Measurements from ENCODE around the gene TNK1.

TNK1 gene

GRCh38 chr17:7389924-7390910 is 9.3 kb downstream of the TNK1 start:
- no peak for DNase-seq (ENCODE audit: low read depth in 1 of 2, low spot score in 1 of 2)

- no peak for DNase-seq (ENCODE audit: low read depth in 1 of 2, low spot score in 1 of 2)
These were observed 10.4 kb downstream of the TNK1 start for GRCh38 chr17:7391307-7391706.

GRCh38 chr17:7392696-7393612 is 12.1 kb downstream of the TNK1 start:
- DNase-seq (ENCODE audit: low read depth in 1 of 2, low spot score in 1 of 2), result no peak

GRCh38 chr17:7393613-7394451 is 12.9 kb downstream of the TNK1 start:
- peak; percentile 42 to 46 for DNase-seq (ENCODE audit: low read depth in 1 of 2, low spot score in 1 of 2)

DNA sequence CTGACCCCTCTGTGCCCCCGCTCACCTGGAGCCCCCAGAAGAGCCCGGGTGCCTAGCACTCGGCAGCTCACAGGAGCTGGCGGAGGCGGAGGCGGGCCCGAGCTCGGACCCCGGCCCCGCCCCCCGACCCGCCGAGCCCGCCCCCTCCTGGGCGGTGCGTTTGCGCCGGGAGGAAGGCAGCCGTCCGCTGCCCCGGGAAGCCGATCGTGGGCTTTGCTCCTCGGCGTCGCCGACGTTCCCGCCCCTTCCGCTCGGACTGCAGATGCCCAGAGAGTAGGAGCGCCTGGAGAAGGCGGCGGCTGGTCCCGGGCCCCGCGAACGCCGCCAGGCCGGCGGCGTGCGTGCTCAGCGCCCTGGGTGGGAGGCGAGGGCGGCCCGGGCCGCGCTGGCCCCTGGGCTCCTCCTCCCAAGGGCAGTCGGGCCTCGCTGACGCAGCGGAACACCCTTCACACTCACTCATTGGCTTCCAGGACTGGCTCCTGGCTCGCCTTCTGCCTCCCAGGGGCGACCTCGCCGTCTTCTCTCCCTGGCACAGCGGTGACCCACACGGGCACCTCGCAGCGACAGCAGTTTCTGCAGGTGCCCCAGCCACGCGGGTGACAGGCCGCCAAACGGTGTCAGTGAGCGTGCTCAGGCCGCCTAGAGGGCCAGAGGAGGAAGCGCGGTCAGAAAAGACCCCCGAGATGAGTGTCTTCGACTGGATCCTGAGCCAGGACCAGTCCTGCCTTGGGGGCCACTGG is 13.7 kb downstream of the TNK1 start, which contains the start of gene PLSCR3:
TSS of gene PLSCR3 (minus strand) at position 74 of the 740 bp plus-strand sequence. CDS start 415 bp downstream, outside the sequence.
- DNase-seq (ENCODE audit: low read depth in 1 of 2, low spot score in 1 of 2), result peak; percentile 75 to 86

DNA sequence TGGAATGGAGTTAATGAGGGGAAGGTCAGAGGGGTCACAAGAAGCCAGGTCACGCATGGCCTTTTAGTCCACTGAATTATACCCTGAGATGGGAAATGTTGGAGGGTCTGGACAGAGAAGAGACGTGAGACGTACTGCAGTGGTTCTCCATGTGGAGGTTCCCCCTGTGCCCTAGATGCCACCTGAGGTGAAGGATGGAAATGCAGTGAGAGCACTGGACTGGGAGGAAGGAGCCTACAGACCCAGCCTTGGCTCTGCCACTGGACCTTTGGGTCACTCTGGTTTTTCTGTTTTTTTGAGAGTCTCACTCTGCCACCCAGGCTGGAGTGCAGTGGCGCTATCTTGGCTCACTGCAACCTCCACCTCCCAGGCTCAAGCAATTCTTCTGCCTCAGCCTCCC is 15.3 kb downstream of the TNK1 start:
- DNase-seq (ENCODE audit: low read depth in 1 of 2, low spot score in 1 of 2), result no peak

DNA sequence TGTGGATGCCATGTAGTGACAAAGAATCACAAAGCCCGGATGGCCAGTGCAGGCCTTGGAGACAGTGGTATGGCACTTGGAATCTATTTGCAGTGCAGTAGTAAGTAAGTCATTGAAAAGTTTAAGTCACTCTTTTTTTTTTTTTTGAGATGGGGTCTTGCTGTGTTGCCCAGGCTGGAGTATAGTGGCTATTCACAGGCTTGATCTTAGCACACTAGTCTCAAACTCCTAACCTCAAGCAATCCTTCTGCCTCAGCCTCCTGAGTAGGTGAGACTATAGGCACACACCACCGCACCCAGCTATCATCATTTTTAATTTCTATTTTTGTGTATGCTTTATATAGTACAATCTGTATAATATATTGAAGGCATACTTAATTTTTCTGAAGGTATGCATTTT is 17.7 kb downstream of the TNK1 start:
- no peak for DNase-seq (ENCODE audit: low read depth in 1 of 2, low spot score in 1 of 2)

GRCh38 chr17:7403043-7403726 is 22.3 kb downstream of the TNK1 start:
- peak in 1 of 2 donors; percentile 23 for DNase-seq (ENCODE audit: low read depth in 1 of 2, low spot score in 1 of 2)

GRCh38 chr17:7403727-7403976 is 22.8 kb downstream of the TNK1 start:
- DNase-seq (ENCODE audit: low read depth in 1 of 2, low spot score in 1 of 2), result no peak

GRCh38 chr17:7403977-7404736 is 23.3 kb downstream of the TNK1 start, which contains the start of gene TMEM256:
Gene TMEM256, minus strand, starts transcription at chr17:7404097. Its CDS starts 13 bp downstream, at chr17:7404084.
- DNase-seq (ENCODE audit: low read depth in 1 of 2, low spot score in 1 of 2), result peak; percentile 86 to 88

- DNase-seq (ENCODE audit: low read depth in 1 of 2, low spot score in 1 of 2), result peak in 1 of 2 donors; percentile 59
These were observed 24.0 kb downstream of the TNK1 start for GRCh38 chr17:7404737-7405349.

DNA sequence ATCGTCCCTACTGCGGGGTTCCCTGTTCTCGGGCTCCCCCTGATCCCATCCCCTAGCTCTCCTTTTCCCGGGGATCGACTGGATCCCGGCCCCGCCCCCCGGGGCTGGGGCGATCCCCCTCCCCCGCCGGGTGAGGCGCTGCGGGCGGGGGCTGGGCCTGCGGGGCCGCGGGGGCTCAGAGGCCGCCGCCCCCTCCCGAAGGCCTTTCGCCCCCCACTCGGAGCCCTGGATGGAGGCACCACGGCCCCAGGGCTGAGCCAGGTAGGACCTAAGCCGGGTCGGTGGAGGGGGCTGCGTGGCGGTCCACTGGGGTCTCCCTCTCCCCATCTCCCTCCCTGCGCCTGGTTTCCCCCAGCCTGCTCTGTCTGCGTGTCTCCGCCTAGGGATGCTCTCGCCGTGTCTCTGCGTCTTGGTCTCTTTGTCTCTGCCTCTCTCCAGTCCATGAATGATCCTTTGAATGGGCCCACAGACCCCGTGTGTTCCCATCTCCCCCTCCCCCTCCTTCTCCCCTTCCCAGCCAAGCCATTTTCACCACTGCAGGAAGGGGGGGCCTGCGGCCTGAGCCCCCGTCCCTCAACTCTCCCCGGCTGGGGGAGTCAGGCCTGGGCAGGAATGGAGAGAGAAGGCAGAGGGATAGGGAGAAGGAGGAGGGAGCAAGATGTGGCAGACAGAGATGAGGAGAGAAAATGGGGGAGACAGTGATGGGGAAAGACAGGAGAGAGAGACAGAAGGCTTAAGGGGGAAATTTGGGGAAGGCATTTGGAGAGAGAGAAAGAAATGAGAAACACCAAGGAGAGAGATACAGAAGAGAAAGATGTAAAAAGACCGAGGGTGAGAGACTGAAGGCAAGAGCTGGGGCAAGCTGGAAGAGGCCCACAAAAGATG is 24.7 kb downstream of the TNK1 start:
- no peak for DNase-seq (ENCODE audit: low read depth in 1 of 2, low spot score in 1 of 2)

- DNase-seq (ENCODE audit: low read depth in 1 of 2, low spot score in 1 of 2), result no peak
These were observed 25.4 kb downstream of the TNK1 start for GRCh38 chr17:7406235-7406825.

DNA sequence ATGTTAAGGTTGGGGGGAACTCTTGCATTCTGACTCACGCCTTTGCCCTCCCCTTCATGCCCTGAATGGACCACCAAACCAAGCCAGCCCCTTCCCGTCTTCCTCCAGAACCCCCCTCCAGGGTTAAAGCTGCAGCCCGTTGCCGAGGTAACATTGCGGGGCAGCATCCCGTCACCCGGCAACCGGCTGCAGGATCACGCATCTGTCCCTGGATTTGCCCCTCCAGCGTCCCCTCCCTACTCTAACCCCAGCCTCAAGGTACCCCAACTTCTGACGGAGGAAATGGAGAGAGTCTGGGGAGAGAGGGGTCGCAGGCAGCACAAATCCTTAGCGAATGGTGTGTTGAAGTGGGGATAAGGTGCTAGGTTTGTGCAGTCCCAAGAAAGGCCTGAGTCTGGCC is 26.2 kb downstream of the TNK1 start:
- DNase-seq (ENCODE audit: low read depth in 1 of 2, low spot score in 1 of 2), result no peak

GRCh38 chr17:7407485-7408251 is 26.8 kb downstream of the TNK1 start, which contains the start of gene NLGN2:
Gene NLGN2, plus strand, starts transcription at chr17:7407845. Its CDS starts 411 bp downstream, at chr17:7408256.
- DNase-seq (ENCODE audit: low read depth in 1 of 2, low spot score in 1 of 2), result no peak

DNA sequence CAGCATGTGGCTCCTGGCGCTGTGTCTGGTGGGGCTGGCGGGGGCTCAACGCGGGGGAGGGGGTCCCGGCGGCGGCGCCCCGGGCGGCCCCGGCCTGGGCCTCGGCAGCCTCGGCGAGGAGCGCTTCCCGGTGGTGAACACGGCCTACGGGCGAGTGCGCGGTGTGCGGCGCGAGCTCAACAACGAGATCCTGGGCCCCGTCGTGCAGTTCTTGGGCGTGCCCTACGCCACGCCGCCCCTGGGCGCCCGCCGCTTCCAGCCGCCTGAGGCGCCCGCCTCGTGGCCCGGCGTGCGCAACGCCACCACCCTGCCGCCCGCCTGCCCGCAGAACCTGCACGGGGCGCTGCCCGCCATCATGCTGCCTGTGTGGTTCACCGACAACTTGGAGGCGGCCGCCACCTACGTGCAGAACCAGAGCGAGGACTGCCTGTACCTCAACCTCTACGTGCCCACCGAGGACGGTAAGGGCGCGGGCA is 27.4 kb downstream of the TNK1 start:
- no peak for DNase-seq (ENCODE audit: low read depth in 1 of 2, low spot score in 1 of 2)
